ENCODE measurements around the gene SULF2. TPM values are rescaled to one million over a fixed set of nuclear protein-coding genes. Genes with fewer than 3 reads are reported as not detected.

The SULF2 gene
- total and polyA plus RNA-seq, 4 donors: 8.1 to 25.4 (median 12.0) TPM

DNA sequence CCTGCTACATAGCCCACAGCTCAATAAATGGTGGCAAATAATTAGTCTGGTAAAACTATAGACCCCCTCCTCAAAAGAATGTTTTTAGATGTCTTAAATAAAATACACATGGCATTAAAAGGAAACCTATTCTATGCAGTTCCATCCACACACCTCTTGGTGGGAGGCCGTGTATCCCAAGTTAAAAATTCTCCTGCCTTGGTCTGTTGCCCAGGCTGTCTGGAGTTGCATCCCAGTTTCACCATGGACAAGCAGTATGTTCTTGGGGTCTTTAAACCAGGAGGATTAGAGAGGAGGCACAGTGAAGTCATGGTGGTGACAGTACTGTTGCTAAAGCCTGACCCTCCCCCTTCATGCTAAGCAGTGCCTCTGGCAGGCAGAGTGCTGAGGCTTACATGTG, 95.5 kb downstream of the SULF2 start:
- H3K36me3 ChIP-seq (ENCODE audit: control insufficient read depth in 4 of 4, insufficient read depth in 3 of 4, low read depth in 1 of 4, low read length in 3 of 4): no peaks in the 10 kb centered on the region

DNA sequence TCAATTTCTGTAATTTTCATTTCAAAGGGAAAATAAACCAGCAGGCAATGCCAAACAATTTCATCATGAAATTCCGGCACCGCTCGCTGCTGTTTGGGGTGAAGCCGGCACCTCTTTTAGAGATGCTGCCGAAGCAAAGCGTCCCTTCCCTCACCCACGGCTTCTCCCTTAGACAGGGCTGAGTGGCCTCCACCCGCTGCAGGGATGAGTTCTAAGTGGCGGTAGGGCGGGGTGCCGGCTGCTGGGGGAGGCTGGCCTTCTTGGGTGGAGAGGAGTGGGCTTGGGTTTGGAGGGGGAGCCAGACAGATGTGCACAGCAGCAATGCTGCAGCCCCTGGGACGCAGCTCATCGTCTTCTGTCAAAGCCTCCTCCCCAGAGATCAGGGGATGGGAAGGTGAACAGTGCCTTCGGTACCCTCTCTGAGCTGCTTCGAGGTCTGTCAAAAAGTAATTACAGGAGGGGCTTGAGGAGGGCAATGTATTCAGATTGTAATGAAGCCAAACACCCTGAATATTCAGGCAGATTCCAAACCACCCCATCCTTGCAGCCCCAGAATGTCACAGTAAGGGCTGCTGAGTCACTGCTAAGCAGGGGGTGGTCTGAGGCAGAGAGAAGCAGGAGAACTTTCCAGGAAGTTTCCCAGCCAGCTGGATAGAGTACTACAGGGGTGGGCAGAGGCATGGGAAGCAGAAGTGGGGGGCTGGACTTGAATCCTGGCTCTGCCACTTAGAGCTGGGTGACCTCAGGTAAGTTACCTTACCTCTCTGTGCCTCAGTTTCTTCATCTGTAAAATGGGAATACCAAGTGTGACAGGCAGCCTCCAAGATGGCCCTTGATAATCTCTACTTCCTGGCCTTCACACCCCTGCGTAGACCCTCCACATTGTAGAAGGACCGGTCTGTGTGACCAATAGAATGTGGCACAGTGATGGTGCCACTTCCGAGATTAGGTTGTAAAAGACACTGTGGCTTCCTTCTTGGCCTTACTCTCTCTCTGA, 96.6 kb downstream of the SULF2 start:
- H3K36me3 ChIP-seq (ENCODE audit: control insufficient read depth in 4 of 4, insufficient read depth in 3 of 4, low read depth in 1 of 4, low read length in 3 of 4): no peaks in the 10 kb centered on the region
- H3K4me3 ChIP-seq (ENCODE audit: low read depth in 1 of 3, low read length in 3 of 3): no peak overlapping the region
- no peak overlapping the region for H3K9ac ChIP-seq (ENCODE audit: low read depth in 1 of 2, low read length in 2 of 2)
- WGBS: 88% methylated on average over 18 of the region's 18 CpGs
- H3K27ac ChIP-seq (ENCODE audit: low read depth in 1 of 2, low read length in 2 of 2): no peak overlapping the region
- no peaks in the 10 kb centered on the region for H3K27me3 ChIP-seq (ENCODE audit: control insufficient read depth in 4 of 4, insufficient read depth in 4 of 4, low read length in 3 of 4)
- H3K4me1 ChIP-seq (ENCODE audit: control insufficient read depth in 4 of 4, insufficient read depth in 4 of 4, low read length in 3 of 4): peaks cover 0 to 6% (median 2%) of the 10 kb centered on the region in 4 donors
- DNase-seq (ENCODE audit: low spot score): no peak
- TF ChIP-seq, protein P1, sequence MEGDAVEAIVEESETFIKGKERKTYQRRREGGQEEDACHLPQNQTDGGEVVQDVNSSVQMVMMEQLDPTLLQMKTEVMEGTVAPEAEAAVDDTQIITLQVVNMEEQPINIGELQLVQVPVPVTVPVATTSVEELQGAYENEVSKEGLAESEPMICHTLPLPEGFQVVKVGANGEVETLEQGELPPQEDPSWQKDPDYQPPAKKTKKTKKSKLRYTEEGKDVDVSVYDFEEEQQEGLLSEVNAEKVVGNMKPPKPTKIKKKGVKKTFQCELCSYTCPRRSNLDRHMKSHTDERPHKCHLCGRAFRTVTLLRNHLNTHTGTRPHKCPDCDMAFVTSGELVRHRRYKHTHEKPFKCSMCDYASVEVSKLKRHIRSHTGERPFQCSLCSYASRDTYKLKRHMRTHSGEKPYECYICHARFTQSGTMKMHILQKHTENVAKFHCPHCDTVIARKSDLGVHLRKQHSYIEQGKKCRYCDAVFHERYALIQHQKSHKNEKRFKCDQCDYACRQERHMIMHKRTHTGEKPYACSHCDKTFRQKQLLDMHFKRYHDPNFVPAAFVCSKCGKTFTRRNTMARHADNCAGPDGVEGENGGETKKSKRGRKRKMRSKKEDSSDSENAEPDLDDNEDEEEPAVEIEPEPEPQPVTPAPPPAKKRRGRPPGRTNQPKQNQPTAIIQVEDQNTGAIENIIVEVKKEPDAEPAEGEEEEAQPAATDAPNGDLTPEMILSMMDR (IDR thresholded peaks at IDR 0.05; ENCODE audit: low read depth, low read length, missing input control): no peak
- TF ChIP-seq EGR1 (IDR thresholded peaks at IDR 0.05; ENCODE audit: low read depth in 2 of 2): no peak
- TF ChIP-seq NR2F2 (IDR thresholded peaks at IDR 0.05): no peak
- no peak for TF ChIP-seq RXRA (IDR thresholded peaks at IDR 0.05)
- TF ChIP-seq HNF4G (IDR thresholded peaks at IDR 0.05): no peak
- no peak for TF ChIP-seq GABPA (IDR thresholded peaks at IDR 0.05 in 1 of 2, conservative IDR thresholded peaks at IDR 0.05 in 1 of 2)
- TF ChIP-seq, protein P2, sequence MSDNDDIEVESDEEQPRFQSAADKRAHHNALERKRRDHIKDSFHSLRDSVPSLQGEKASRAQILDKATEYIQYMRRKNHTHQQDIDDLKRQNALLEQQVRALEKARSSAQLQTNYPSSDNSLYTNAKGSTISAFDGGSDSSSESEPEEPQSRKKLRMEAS (IDR thresholded peaks at IDR 0.05): no peak
- TF ChIP-seq YY1 (IDR thresholded peaks at IDR 0.05): no peak
- TF ChIP-seq, protein P3, sequence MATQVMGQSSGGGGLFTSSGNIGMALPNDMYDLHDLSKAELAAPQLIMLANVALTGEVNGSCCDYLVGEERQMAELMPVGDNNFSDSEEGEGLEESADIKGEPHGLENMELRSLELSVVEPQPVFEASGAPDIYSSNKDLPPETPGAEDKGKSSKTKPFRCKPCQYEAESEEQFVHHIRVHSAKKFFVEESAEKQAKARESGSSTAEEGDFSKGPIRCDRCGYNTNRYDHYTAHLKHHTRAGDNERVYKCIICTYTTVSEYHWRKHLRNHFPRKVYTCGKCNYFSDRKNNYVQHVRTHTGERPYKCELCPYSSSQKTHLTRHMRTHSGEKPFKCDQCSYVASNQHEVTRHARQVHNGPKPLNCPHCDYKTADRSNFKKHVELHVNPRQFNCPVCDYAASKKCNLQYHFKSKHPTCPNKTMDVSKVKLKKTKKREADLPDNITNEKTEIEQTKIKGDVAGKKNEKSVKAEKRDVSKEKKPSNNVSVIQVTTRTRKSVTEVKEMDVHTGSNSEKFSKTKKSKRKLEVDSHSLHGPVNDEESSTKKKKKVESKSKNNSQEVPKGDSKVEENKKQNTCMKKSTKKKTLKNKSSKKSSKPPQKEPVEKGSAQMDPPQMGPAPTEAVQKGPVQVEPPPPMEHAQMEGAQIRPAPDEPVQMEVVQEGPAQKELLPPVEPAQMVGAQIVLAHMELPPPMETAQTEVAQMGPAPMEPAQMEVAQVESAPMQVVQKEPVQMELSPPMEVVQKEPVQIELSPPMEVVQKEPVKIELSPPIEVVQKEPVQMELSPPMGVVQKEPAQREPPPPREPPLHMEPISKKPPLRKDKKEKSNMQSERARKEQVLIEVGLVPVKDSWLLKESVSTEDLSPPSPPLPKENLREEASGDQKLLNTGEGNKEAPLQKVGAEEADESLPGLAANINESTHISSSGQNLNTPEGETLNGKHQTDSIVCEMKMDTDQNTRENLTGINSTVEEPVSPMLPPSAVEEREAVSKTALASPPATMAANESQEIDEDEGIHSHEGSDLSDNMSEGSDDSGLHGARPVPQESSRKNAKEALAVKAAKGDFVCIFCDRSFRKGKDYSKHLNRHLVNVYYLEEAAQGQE (IDR thresholded peaks at IDR 0.05): no peak
- TF ChIP-seq, protein P4, sequence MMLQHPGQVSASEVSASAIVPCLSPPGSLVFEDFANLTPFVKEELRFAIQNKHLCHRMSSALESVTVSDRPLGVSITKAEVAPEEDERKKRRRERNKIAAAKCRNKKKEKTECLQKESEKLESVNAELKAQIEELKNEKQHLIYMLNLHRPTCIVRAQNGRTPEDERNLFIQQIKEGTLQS (IDR thresholded peaks at IDR 0.05): no peak
- TF ChIP-seq TAF1 (conservative IDR thresholded peaks at IDR 0.05): no peak
- no peak for TF ChIP-seq RAD21 (IDR thresholded peaks at IDR 0.05)
- TF ChIP-seq SP1 (IDR thresholded peaks at IDR 0.05): no peak
- no peak for TF ChIP-seq HNF4A (conservative IDR thresholded peaks at IDR 0.05)
- TF ChIP-seq, protein P5, sequence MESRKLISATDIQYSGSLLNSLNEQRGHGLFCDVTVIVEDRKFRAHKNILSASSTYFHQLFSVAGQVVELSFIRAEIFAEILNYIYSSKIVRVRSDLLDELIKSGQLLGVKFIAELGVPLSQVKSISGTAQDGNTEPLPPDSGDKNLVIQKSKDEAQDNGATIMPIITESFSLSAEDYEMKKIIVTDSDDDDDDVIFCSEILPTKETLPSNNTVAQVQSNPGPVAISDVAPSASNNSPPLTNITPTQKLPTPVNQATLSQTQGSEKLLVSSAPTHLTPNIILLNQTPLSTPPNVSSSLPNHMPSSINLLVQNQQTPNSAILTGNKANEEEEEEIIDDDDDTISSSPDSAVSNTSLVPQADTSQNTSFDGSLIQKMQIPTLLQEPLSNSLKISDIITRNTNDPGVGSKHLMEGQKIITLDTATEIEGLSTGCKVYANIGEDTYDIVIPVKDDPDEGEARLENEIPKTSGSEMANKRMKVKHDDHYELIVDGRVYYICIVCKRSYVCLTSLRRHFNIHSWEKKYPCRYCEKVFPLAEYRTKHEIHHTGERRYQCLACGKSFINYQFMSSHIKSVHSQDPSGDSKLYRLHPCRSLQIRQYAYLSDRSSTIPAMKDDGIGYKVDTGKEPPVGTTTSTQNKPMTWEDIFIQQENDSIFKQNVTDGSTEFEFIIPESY (IDR thresholded peaks at IDR 0.05): no peak
- H3K9me3 ChIP-seq (ENCODE audit: control insufficient read depth in 4 of 4, low read length in 3 of 4): peaks cover 0 to 10% (median 0%) of the 10 kb centered on the region in 4 donors

More for the DNA sequence above, 95.5 kb downstream of the SULF2 start:
- Histone ChIP-seq H3K27me3 (ENCODE audit: control insufficient read depth in 4 of 4, insufficient read depth in 4 of 4, low read length in 3 of 4) (no peaks in the 10 kb centered on the region), H3K4me3 (ENCODE audit: low read depth in 1 of 3, low read length in 3 of 3) (no peak overlapping the region), H3K27ac (ENCODE audit: low read depth in 1 of 2, low read length in 2 of 2) (no peak overlapping the region), H3K9me3 (ENCODE audit: control insufficient read depth in 4 of 4, low read length in 3 of 4) (peaks cover 0 to 10% (median 0%) of the 10 kb centered on the region in 4 donors), H3K4me1 (ENCODE audit: control insufficient read depth in 4 of 4, insufficient read depth in 4 of 4, low read length in 3 of 4) (peaks cover 0 to 6% (median 2%) of the 10 kb centered on the region in 4 donors), H3K9ac (ENCODE audit: low read depth in 1 of 2, low read length in 2 of 2) (no peak overlapping the region)
- TF ChIP-seq RAD21 (IDR thresholded peaks at IDR 0.05) (peak in 1 of 2 donors; percentile 11), YY1 (IDR thresholded peaks at IDR 0.05) (no peak), JUND (IDR thresholded peaks at IDR 0.05) (no peak)
- DNase-seq (ENCODE audit: low spot score): no peak
- 42% methylated on average over 1 of the region's 1 CpG for WGBS
